WTC11 (cell line): ENCODE measurements around the gene GRAP2. TPM values are rescaled to one million over a fixed set of nuclear protein-coding genes. Genes with fewer than 3 reads are reported as not detected.

Experiments
- ATAC-seq: fragments of 200-7000 bp; cut with Tn5 transposase; 2 replicates; pipeline ENCODE4 v1.10.0; 2021; ENCODE audit warnings: mild to moderate bottlenecking, moderate library complexity
- CTCF ChIA-PET: fragments of 300-600 bp; sonication (Branson Sonifier 250); formaldehyde crosslinking; loops from one replicate; lab custom pipeline; 2021; ENCODE audit warnings: antibody characterized with exemption; lab: Charles Lee
- POLR2A ChIA-PET: fragments of 350-600 bp; sonication (Branson Sonifier 250); formaldehyde crosslinking; loops from one replicate; lab custom pipeline; 2021; ENCODE audit warnings: antibody characterized with exemption; lab: Charles Lee
- DNase-seq: peaks from one replicate; pipeline ENCODE4 v3.0.0; 2021; ENCODE audit warnings: low spot score
- H3K27ac Mint-ChIP-seq: 2 replicates; pipeline ENCODE4 v1.8.0; 2021; ENCODE audit warnings: mixed read lengths
- H3K27me3 Mint-ChIP-seq: 2 replicates; pipeline ENCODE4 v1.8.0; 2021; ENCODE audit warnings: low read depth, mild to moderate bottlenecking, moderate library complexity, mixed read lengths
- H3K36me3 Mint-ChIP-seq: 2 replicates; pipeline ENCODE4 v1.8.0; 2021; ENCODE audit warnings: mixed read lengths
- H3K4me1 Mint-ChIP-seq: 2 replicates; pipeline ENCODE4 v1.8.0; 2022; ENCODE audit warnings: mixed read lengths
- H3K4me3 Mint-ChIP-seq: 2 replicates; pipeline ENCODE4 v1.8.0; 2021; ENCODE audit warnings: mild to moderate bottlenecking, moderate library complexity, mixed read lengths
- H3K9me3 Mint-ChIP-seq: 2 replicates; pipeline ENCODE4 v1.8.0; 2021; ENCODE audit warnings: mixed read lengths
- AR ChIP-seq: fragments of 250-450 bp; sonication (Bioruptor Pico); IDR thresholded peaks from 2 replicates; pipeline ENCODE4 v1.9.0; 2021; ENCODE audit warnings: mild to moderate bottlenecking
- ARID4B ChIP-seq: sonication (generic); formaldehyde crosslinking; IDR thresholded peaks from 2 replicates; pipeline ENCODE4 v1.8.0; 2023; ENCODE audit warnings: missing genetic modification reagents, mild to moderate bottlenecking, borderline replicate concordance
- ATF3 ChIP-seq: sonication (generic); formaldehyde crosslinking; conservative IDR thresholded peaks from 2 replicates; pipeline ENCODE4 v1.8.1; 2022; ENCODE audit warnings: mild to moderate bottlenecking, missing genetic modification reagents
- CDX4 ChIP-seq: fragments of 250-450 bp; sonication (Bioruptor Pico); IDR thresholded peaks from 2 replicates; pipeline ENCODE4 v1.9.0; 2021; ENCODE audit warnings: moderate library complexity, mild to moderate bottlenecking, inconsistent platforms, borderline replicate concordance
- ELF4 ChIP-seq: sonication (generic); formaldehyde crosslinking; IDR thresholded peaks from 2 replicates; pipeline ENCODE4 v1.8.1; 2022; ENCODE audit warnings: low read depth, mild to moderate bottlenecking, moderate library complexity, missing genetic modification reagents
- ESRRA ChIP-seq: sonication (generic); formaldehyde crosslinking; IDR thresholded peaks from 2 replicates; pipeline ENCODE4 v1.8.1; 2022; ENCODE audit warnings: mild to moderate bottlenecking, missing genetic modification reagents, borderline replicate concordance
- GABPB1 ChIP-seq: sonication (generic); formaldehyde crosslinking; IDR thresholded peaks from 2 replicates; pipeline ENCODE4 v1.8.1; 2023; ENCODE audit warnings: mild to moderate bottlenecking, missing genetic modification reagents
- IRF2 ChIP-seq: sonication (generic); formaldehyde crosslinking; IDR thresholded peaks from 2 replicates; pipeline ENCODE4 v1.8.0; 2022; ENCODE audit warnings: low read depth, missing genetic modification reagents, borderline replicate concordance
- JUN ChIP-seq: sonication (generic); formaldehyde crosslinking; IDR thresholded peaks from 2 replicates; pipeline ENCODE4 v1.8.0; 2023; ENCODE audit warnings: mild to moderate bottlenecking, missing genetic modification reagents
- MXD4 ChIP-seq: fragments of 250-450 bp; sonication (Bioruptor Pico); IDR thresholded peaks from 2 replicates; pipeline ENCODE4 v1.8.0; 2021; ENCODE audit warnings: mild to moderate bottlenecking, moderate library complexity, borderline replicate concordance
- NFATC4 ChIP-seq: fragments of 250-450 bp; sonication (Bioruptor Pico); IDR thresholded peaks from 2 replicates; pipeline ENCODE4 v1.9.0; 2021; ENCODE audit warnings: mild to moderate bottlenecking
- NFYB ChIP-seq: sonication (generic); formaldehyde crosslinking; conservative IDR thresholded peaks from 2 replicates; pipeline ENCODE4 v1.8.0; 2022; ENCODE audit warnings: low read depth, missing genetic modification reagents
- PRDM15 ChIP-seq: sonication (generic); formaldehyde crosslinking; IDR thresholded peaks from 2 replicates; pipeline ENCODE4 v1.8.0; 2022; ENCODE audit warnings: missing genetic modification reagents
- SOX15 ChIP-seq: fragments of 250-450 bp; sonication (Bioruptor Pico); IDR thresholded peaks from 2 replicates; pipeline ENCODE4 v1.9.0; 2021; ENCODE audit warnings: mild to moderate bottlenecking
- TP53 ChIP-seq: sonication (generic); formaldehyde crosslinking; IDR thresholded peaks from 2 replicates; pipeline ENCODE4 v1.8.1; 2023; ENCODE audit warnings: mild to moderate bottlenecking, missing genetic modification reagents
- ZNF232 ChIP-seq: sonication (generic); formaldehyde crosslinking; IDR thresholded peaks from 2 replicates; pipeline ENCODE4 v1.8.0; 2022; ENCODE audit warnings: mild to moderate bottlenecking, missing genetic modification reagents
- total RNA-seq: library from RNA; stranded (reverse); gene quantifications from 3 replicates; pipeline ENCODE4 v1.2.3, GENCODE V29; 2021
- TF ChIP-seq, protein P1 (sequence below): sonication (generic); formaldehyde crosslinking; IDR thresholded peaks from 2 replicates; pipeline ENCODE4 v1.8.1; 2022; ENCODE audit warnings: missing genetic modification reagents, borderline replicate concordance
- TF ChIP-seq, protein P2 (sequence below): sonication (generic); formaldehyde crosslinking; IDR thresholded peaks from 2 replicates; pipeline ENCODE4 v1.8.1; 2023; ENCODE audit warnings: mild to moderate bottlenecking, missing genetic modification reagents, moderate library complexity

Gene GRAP2
- total RNA-seq, 1 experiment from 2014 or later: 0.33 TPM

DNA sequence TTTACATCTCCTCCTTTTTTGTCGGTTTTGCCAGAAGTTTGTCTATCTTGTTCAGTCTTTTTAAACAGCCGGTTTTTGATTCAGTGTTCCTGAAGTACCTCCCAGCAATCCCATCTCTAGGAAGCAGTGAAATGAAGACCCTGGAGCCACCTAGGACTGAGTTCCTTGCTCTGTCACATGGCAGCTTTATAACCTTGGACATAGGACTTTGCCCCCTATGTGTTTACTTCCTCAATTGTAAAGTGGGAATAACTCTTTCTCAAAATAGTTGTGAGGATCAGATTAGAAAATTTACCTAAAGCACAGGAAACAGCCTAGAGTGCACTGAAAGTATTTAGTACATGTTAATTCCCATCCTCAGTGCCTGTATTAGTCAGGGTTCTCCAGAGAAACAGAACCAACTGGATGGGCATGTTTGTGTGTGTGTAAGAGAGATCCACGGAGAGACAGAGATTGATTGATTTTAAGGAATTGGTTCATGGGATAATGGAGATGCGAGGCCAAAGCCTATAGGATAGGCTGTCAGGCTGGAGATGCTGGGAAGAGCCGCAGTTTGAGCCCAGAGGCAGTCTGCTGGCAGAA is 113.9 kb downstream of the GRAP2 start:
- 0 out of 2 replicates have a peak overlapping the region, but pooled peaks have one; percentile 16 for H3K27ac Mint-ChIP-seq
- H3K4me3 Mint-ChIP-seq: no peak overlapping the region
- ChIA-PET POLR2A (no interaction called here), CTCF (interaction anchor here (0.7 to 1.9 kb wide), 2 partner anchors 9 to 10 kb away, joined by 4 to 8 read pairs; no protein-coding TSS in a partner anchor)
- H3K9me3 Mint-ChIP-seq: peaks cover 11% of the 10 kb centered on the region
- DNase-seq (no peak), ATAC-seq (no peak)
- no peaks in the 10 kb centered on the region for H3K27me3 Mint-ChIP-seq
- TF ChIP-seq PRDM15 (CRISPR knock-in tag) (no peak), ARID4B (no peak), ESRRA (CRISPR knock-in tag) (no peak), JUN (CRISPR knock-in tag) (no peak), ELF4 (CRISPR knock-in tag) (no peak), NFYB (CRISPR knock-in tag) (no peak)
- TF ChIP-seq, protein P1, sequence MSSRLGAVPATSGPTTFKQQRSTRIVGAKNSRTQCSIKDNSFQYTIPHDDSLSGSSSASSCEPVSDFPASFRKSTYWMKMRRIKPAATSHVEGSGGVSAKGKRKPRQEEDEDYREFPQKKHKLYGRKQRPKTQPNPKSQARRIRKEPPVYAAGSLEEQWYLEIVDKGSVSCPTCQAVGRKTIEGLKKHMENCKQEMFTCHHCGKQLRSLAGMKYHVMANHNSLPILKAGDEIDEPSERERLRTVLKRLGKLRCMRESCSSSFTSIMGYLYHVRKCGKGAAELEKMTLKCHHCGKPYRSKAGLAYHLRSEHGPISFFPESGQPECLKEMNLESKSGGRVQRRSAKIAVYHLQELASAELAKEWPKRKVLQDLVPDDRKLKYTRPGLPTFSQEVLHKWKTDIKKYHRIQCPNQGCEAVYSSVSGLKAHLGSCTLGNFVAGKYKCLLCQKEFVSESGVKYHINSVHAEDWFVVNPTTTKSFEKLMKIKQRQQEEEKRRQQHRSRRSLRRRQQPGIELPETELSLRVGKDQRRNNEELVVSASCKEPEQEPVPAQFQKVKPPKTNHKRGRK (CRISPR knock-in tag): no peak
- H3K4me1 Mint-ChIP-seq: peaks cover 21% of the 10 kb centered on the region
- H3K36me3 Mint-ChIP-seq: peaks cover 24% of the 10 kb centered on the region

GRCh38 chr22:40015358-40015976 is 114.6 kb downstream of the GRAP2 start:
- ATAC-seq (no peak), DNase-seq (no peak)
- CTCF ChIA-PET: interaction anchor here (1.2 to 1.9 kb wide), 3 partner anchors 9 to 62 kb away, joined by 3 to 8 read pairs (median 4); no protein-coding TSS in a partner anchor
- Mint-ChIP-seq H3K27me3 (no peaks in the 10 kb centered on the region), H3K36me3 (peaks cover 29% of the 10 kb centered on the region), H3K9me3 (peaks cover 11% of the 10 kb centered on the region), H3K4me1 (peaks cover 14% of the 10 kb centered on the region), H3K27ac (peak overlapping the region; percentile 13), H3K4me3 (no peak overlapping the region)
- POLR2A ChIA-PET: no interaction called here
- TF ChIP-seq AR (CRISPR knock-in tag): no peak
- no peak for TF ChIP-seq SOX15 (CRISPR knock-in tag)
- TF ChIP-seq TP53 (CRISPR knock-in tag): no peak
- no peak for TF ChIP-seq GABPB1 (CRISPR knock-in tag)
- TF ChIP-seq ZNF232 (CRISPR knock-in tag): no peak
- TF ChIP-seq NFATC4 (CRISPR knock-in tag): no peak
- TF ChIP-seq ELF4 (CRISPR knock-in tag): no peak
- TF ChIP-seq, protein P2, sequence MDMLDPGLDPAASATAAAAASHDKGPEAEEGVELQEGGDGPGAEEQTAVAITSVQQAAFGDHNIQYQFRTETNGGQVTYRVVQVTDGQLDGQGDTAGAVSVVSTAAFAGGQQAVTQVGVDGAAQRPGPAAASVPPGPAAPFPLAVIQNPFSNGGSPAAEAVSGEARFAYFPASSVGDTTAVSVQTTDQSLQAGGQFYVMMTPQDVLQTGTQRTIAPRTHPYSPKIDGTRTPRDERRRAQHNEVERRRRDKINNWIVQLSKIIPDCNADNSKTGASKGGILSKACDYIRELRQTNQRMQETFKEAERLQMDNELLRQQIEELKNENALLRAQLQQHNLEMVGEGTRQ (CRISPR knock-in tag): no peak
- TF ChIP-seq CDX4 (CRISPR knock-in tag): no peak
- TF ChIP-seq ATF3 (CRISPR knock-in tag): no peak
- TF ChIP-seq IRF2: no peak
- TF ChIP-seq MXD4: no peak
